Measurements from ENCODE around the gene B9D2. TPM values are rescaled to one million over a fixed set of nuclear protein-coding genes. Genes with fewer than 3 reads are reported as not detected.
A peak's percentile ranks its signal among the peaks of the same experiment; 100 is the strongest.
"Not testable (repeated sequence)": the region's sequence is repeated elsewhere in the genome, so short reads cannot be mapped to it uniquely, and the experiment has no call there.

The B9D2 gene
- total RNA-seq, 2 experiments from 2014 or later: 4.7 to 5.1 TPM

DNA sequence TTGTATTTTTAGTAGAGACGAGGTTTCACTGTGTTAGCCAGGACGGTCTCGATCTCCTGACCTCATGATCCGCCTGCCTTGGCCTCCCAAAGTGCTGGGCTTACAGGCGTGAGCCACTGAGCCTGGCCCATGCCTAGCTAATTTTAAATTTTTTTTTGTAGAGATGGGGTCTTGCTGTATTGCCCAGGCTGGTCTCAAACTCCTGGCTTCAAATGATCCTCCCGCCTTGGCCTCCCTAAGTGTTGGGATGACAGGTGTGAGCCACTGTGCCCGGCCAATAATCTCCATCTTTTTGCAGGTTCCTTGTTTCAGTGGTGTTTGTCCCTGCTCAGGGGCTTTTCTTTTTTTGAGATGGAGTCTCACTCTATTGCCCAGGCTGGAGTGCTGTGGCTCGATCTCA, 17.6 kb upstream of the B9D2 start:
- CTCF ChIA-PET; H3K9me3 Mint-ChIP-seq; H3K4me1 Mint-ChIP-seq (ENCODE audit: low read depth); POLR2A ChIA-PET; DNase-seq; H3K27me3 Mint-ChIP-seq; H3K4me3 Mint-ChIP-seq; H3K36me3 Mint-ChIP-seq; H3K27ac Mint-ChIP-seq; intact Hi-C loops (cut with micrococcal nuclease): not testable (repeated sequence)

DNA sequence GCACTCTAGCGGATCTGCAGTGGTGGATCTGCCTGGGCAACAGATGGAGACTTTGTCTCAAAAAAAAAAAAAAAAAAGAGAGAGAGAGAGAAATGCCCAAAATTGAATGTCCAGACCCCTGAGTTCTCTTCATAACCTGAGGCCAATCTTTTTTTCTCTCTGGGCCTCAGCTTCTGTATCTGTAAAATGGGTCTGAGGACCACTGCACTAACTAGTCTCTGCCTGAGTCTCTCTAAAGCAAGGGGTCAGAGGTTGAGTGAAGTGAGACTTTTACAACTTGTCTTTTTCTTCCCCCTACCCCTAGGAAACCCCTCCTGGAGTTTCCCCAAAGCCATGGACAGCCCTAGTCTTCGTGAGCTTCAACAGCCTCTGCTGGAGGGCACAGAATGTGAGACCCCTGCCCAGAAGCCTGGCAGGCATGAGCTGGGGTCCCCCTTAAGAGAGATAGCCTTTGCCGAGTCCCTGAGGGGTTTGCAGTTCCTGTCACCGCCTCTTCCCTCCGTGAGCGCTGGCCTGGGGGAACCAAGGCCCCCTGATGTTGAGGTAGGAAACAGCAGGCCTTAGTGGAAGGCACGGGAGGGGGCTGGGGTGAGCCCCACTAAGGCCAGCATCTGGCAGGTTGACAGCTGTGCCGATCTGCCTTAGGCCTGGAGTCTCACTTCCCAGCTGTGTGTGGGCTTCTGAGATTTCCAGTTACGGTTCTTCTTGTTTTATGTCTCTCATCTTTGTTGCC, 14.2 kb upstream of the B9D2 start:
- H3K27me3 Mint-ChIP-seq: no peaks in the 10 kb centered on the region
- ChIA-PET CTCF (no interaction called here), POLR2A (no interaction called here)
- intact Hi-C loops (cut with micrococcal nuclease): no loop called here
- no peaks in the 10 kb centered on the region for H3K36me3 Mint-ChIP-seq
- H3K9me3 Mint-ChIP-seq: no peaks in the 10 kb centered on the region
- no peak for DNase-seq
- peaks cover 13% of the 10 kb centered on the region for H3K4me1 Mint-ChIP-seq (ENCODE audit: low read depth)
- H3K4me3 Mint-ChIP-seq: no peak overlapping the region
- no peak overlapping the region for H3K27ac Mint-ChIP-seq

DNA sequence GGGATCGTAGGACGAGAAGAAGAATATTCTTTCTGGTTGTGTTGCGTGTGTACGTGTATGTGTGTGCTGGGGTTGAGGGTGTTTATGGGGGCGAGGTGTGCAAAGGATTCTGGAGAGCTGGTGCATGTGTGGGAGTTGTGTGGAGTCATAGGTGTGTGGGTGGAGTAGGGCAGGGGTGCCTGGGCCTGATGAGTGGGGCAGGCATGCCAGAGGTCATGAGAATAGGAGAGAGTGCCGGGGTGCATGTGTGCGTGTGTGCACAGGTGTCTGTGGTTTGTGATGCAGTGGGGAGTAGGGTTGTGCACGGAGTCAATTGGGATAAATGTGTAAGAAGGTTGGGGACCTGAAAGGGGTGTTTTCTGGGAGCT, 13.0 kb upstream of the B9D2 start:
- Mint-ChIP-seq H3K27ac (no peak overlapping the region), H3K36me3 (no peaks in the 10 kb centered on the region), H3K4me1 (ENCODE audit: low read depth) (peaks cover 13% of the 10 kb centered on the region), H3K9me3 (no peaks in the 10 kb centered on the region), H3K27me3 (no peaks in the 10 kb centered on the region), H3K4me3 (peak overlapping the region; percentile 52)
- ChIA-PET CTCF (no interaction called here), POLR2A (no interaction called here)
- intact Hi-C loops (cut with micrococcal nuclease): no loop called here
- DNase-seq: peak; percentile 37

DNA sequence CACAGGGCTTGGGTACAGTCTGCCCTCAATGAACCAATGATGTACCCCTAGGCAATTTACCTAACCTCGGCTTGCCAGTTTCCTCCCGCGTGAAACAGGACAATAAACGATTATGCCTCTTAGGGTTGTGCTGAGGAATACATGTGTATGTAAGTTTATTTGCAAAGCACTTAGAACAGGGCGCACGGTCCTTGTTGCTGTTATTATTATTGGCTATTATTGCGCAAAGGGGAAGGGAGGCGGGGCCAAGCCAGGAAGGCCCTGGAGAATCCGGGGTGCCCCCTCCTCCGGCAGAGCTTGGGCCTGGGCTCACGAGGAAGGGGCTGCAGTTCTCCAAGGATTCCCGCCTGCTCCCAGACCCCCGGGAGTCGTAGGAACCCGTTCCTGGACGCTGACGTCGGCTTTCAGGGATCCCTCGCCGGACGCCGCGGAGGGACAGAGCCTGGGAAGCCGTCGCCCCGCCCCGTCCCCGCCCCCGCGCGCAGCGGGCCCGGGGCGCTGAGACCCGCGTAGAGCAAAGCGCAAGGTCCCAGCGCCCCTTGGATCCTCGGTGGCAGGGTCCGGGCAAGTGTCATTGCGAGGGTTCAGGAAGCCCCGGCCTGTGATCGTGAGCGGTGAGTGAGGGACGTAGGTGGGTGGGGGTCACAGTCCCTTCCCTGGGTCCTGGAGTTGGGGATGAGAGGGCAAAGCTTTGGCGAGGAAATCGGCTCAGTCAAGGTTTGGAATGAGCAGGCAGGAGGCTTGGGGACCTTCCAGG, 12.5 kb upstream of the B9D2 start, which contains the start of gene TMEM91:
TSS of gene TMEM91 (plus strand) at position 293 of the 757 bp plus-strand sequence. CDS start 1,777 bp downstream, outside the sequence.
- Mint-ChIP-seq H3K4me3 (peak within 1 kb of the TSS; percentile 65), H3K27me3 (no peaks in the 10 kb centered on the region), H3K27ac (no peak within 1 kb of the TSS), H3K9me3 (no peaks in the 10 kb centered on the region), H3K4me1 (ENCODE audit: low read depth) (peaks cover 13% of the 10 kb centered on the region), H3K36me3 (no peaks in the 10 kb centered on the region)
- ChIA-PET CTCF (no interaction called here), POLR2A (no interaction called here)
- intact Hi-C loops (cut with micrococcal nuclease): no loop called here
- no peak for DNase-seq

DNA sequence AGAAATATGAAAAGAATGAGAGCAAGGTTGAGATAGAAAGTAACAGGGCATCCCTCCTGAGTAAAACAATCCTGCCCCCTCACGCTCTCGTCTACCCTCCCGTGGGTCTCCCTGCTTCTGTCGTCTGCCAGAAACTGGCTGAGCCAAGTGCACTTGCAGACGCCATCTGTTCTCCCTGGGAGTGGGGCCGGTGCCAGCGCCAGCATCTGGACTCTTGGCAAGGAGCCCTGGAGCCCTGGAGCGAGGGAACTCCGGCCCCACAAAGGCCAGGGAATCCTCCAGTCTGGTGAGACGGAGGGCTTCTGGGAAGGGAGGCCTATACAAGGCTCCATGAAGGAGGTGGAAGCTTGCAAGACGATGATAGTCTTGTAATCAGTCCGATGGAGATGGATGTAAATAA, 10.0 kb upstream of the B9D2 start:
- ChIA-PET CTCF (no interaction called here), POLR2A (no interaction called here)
- no peaks in the 10 kb centered on the region for H3K27me3 Mint-ChIP-seq
- no peak overlapping the region for H3K27ac Mint-ChIP-seq
- no peak overlapping the region for H3K4me3 Mint-ChIP-seq
- H3K4me1 Mint-ChIP-seq (ENCODE audit: low read depth): peaks cover 13% of the 10 kb centered on the region
- no peaks in the 10 kb centered on the region for H3K9me3 Mint-ChIP-seq
- no peaks in the 10 kb centered on the region for H3K36me3 Mint-ChIP-seq
- intact Hi-C loops (cut with micrococcal nuclease): no loop called here
- no peak for DNase-seq

DNA sequence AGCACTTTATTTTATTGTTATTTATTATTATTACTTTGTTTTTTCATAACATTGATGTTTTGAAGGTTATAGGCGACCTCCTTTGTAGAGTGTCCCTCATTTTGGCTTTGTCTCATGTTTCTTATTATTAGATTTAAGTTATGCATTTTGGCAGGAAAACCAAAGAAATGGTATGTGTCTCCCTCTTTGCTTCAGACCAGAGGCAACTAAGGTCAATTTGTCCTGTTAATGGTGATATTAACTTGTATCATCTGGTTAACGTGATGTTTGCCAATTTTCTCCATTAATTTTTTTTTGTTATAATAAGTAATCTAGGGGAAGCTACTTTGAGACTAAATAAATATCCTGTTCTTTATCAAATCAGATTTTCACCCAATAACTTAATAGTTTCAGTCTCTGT, 8.6 kb upstream of the B9D2 start:
- DNase-seq: no peak
- intact Hi-C loops (cut with micrococcal nuclease): no loop called here
- H3K27me3 Mint-ChIP-seq: no peaks in the 10 kb centered on the region
- H3K27ac Mint-ChIP-seq: no peak overlapping the region
- CTCF ChIA-PET: interaction anchor here (0.6 to 0.9 kb wide), 2 partner anchors 20 to 504 kb away, joined by 3 to 4 read pairs; no protein-coding TSS in a partner anchor
- no peaks in the 10 kb centered on the region for H3K36me3 Mint-ChIP-seq
- no peaks in the 10 kb centered on the region for H3K9me3 Mint-ChIP-seq
- peaks cover 13% of the 10 kb centered on the region for H3K4me1 Mint-ChIP-seq (ENCODE audit: low read depth)
- POLR2A ChIA-PET: no interaction called here
- no peak overlapping the region for H3K4me3 Mint-ChIP-seq

DNA sequence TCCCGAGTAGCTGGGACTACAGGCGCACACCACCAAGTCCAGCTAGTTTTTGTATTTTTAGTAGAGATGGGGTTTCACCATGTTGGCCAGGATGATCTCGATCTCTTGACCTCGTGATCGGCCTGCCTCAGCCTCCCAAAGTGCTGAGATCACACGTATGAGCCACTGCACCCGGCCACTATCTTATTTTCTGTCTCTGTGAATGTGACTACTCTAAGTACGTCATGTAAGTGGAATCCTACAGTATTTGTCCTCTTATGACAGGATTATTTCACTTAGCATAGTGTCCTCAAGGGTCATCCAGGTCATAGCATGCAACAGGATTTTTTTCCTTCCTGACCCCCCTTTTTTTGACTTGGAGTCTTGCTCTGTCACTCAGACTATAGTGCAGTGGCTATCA, 7.6 kb upstream of the B9D2 start:
- POLR2A ChIA-PET: no interaction called here
- DNase-seq: no peak
- no peaks in the 10 kb centered on the region for H3K36me3 Mint-ChIP-seq
- H3K27ac Mint-ChIP-seq: no peak overlapping the region
- intact Hi-C loops (cut with micrococcal nuclease): no loop called here
- no peaks in the 10 kb centered on the region for H3K9me3 Mint-ChIP-seq
- CTCF ChIA-PET: no interaction called here
- H3K4me1 Mint-ChIP-seq (ENCODE audit: low read depth): peaks cover 4% of the 10 kb centered on the region
- H3K27me3 Mint-ChIP-seq: no peaks in the 10 kb centered on the region
- no peak overlapping the region for H3K4me3 Mint-ChIP-seq

DNA sequence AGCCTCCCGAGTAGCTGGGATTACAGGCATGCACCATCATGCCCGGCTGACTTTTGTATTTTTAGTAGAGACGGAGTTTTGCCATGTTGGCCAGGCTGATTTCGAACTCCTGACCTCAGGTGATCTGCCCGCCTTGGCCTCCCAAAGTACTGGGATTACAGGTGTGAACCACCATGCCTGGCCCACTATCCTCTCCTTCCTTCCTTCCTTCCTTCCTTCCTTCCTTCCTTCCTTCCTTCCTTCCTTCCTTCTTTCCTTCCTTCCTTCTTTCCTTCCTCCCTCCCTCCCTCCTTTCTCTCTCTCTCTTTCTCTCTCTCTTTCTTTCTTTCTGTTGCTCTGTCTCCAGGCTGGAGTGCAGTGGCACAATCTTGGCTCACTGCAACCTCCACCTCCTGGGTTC, 7.2 kb upstream of the B9D2 start:
- H3K9me3 Mint-ChIP-seq; CTCF ChIA-PET; H3K4me1 Mint-ChIP-seq (ENCODE audit: low read depth); intact Hi-C loops (cut with micrococcal nuclease); H3K36me3 Mint-ChIP-seq; POLR2A ChIA-PET; H3K27me3 Mint-ChIP-seq; DNase-seq; H3K4me3 Mint-ChIP-seq; H3K27ac Mint-ChIP-seq: not testable (repeated sequence)

DNA sequence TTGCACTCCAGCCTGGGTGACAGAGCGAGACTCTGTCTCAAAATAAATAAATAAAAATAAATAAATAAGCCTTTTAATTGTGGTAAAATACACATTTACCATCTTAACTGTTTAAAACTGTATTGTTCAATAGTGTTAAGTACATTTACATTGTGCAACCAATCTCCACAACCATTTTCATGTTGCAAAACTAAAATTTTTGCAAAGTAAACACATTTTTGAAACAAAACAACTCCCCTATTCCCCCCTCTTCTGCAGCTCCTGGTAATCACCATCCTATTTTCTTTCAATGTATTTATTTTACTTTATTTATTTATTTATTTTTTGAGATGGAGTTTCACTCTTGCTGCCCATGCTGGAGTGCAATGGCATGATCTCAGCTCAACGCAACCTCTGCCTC, 5.8 kb upstream of the B9D2 start:
- H3K27ac Mint-ChIP-seq: no peak overlapping the region
- no peaks in the 10 kb centered on the region for H3K36me3 Mint-ChIP-seq
- CTCF ChIA-PET: interaction anchor here (1.3 kb wide), 1 partner anchor 18 kb away, joined by 3 read pairs; no protein-coding TSS in a partner anchor
- H3K27me3 Mint-ChIP-seq: no peaks in the 10 kb centered on the region
- peaks cover 3% of the 10 kb centered on the region for H3K4me1 Mint-ChIP-seq (ENCODE audit: low read depth)
- intact Hi-C loops (cut with micrococcal nuclease): no loop called here
- no peak for DNase-seq
- no peaks in the 10 kb centered on the region for H3K9me3 Mint-ChIP-seq
- POLR2A ChIA-PET: no interaction called here
- H3K4me3 Mint-ChIP-seq: no peak overlapping the region

DNA sequence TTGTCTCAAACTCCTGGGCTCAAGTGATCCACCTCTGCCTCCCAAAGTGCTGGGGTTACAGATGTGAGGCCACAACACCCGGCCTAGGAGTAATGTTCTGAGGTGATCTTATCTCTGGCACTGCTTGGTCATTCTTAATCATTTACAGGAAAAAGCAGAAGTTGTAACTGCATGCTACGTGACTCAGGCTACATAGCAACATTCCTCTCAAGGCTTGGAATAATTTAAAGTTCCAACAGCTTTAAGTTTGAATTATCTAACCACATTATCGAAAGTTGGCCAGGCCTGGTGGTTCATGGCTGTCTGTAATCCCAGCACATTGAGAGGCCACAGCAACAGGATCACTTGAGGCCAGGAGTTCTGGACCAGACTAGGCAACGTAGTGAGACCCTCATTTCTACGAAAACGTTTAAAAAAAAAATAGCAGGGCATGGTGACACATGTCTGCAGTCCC, 3.9 kb upstream of the B9D2 start:
- Mint-ChIP-seq H3K9me3 (no peaks in the 10 kb centered on the region), H3K4me1 (ENCODE audit: low read depth) (peaks cover 9% of the 10 kb centered on the region), H3K36me3 (no peaks in the 10 kb centered on the region), H3K27me3 (no peaks in the 10 kb centered on the region), H3K4me3 (no peak overlapping the region), H3K27ac (no peak overlapping the region)
- ChIA-PET POLR2A (no interaction called here), CTCF (no interaction called here)
- no peak for DNase-seq
- intact Hi-C loops (cut with micrococcal nuclease): no loop called here

DNA sequence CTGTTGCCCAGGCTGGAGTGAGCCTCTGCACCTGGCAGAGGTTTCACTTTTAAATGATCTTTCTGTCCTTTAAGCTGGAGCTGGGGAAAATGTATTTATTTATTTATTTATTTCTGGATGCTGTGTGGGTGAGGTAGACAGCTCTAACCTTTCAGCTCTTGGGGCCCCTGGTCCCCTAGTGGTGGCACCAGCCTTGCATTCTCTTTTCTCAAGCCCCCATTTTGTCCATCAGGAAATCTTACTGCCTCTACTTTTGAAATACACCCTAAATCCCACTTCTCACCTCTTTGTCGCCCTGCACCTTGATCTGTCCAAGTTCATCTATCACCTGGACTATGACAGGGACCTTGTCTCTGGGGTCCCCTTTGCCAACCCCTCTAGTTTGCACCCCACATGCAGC, 2.1 kb upstream of the B9D2 start:
- peaks cover 15% of the 10 kb centered on the region for H3K4me1 Mint-ChIP-seq (ENCODE audit: low read depth)
- no peaks in the 10 kb centered on the region for H3K27me3 Mint-ChIP-seq
- intact Hi-C loops (cut with micrococcal nuclease): no loop called here
- no peaks in the 10 kb centered on the region for H3K36me3 Mint-ChIP-seq
- no peaks in the 10 kb centered on the region for H3K9me3 Mint-ChIP-seq
- DNase-seq: peak; percentile 29
- ChIA-PET CTCF (interaction anchor here (0.8 to 4.7 kb wide), 3 partner anchors 12 to 83 kb away, joined by 3 to 69 read pairs (median 3); partner anchors contain the start of gene TGFB1), POLR2A (interaction anchor here (0.6 kb wide), 1 partner anchor 44 kb away, joined by 3 read pairs; no protein-coding TSS in a partner anchor)
- H3K4me3 Mint-ChIP-seq: no peak overlapping the region
- H3K27ac Mint-ChIP-seq: no peak overlapping the region

DNA sequence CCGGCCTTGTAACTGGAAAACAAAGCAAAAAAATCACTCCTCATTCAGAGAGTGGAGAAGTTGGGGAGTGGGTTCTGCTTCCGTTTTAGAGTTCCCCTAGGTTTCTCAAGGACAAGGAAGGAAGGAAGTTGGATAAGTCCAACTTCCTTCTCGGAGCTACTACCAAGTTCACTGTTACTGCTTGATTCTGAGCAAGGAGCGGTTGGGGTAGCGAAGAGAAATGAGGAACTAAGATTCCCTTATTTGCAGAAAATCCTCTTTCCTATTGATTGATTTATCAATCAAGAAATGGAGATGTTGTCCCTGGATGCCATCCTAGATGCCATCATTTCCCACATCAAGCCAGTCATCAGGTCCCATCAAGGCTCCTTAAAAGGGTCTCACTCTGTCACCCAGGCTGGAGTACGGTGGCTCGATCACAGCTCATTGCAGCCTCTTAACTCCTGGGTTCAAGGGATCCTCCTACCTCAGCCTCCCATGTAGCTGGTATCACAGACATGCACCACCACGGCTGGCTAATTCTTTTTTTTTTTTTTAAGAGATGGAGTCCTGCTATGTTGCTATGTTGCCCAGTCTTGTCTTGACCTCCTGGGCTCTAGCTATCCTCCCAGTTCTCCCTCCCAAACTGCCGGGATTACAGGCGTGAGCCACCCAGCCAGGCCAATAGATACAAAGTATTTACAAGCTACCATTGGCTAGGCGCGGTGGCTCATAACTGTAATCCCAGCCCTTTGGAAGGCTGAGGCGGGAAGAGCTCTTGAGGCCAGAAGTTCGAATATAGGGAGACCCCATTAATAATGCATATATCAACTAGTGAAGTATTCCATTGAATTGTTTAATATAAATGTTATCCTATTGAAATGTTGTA, 809 bp upstream of the B9D2 start:
- peak overlapping the region; percentile 92 for H3K27ac Mint-ChIP-seq
- H3K9me3 Mint-ChIP-seq: no peaks in the 10 kb centered on the region
- H3K36me3 Mint-ChIP-seq: no peaks in the 10 kb centered on the region
- no peaks in the 10 kb centered on the region for H3K27me3 Mint-ChIP-seq
- no peak for DNase-seq
- CTCF ChIA-PET: interaction anchor here (0.6 to 4.7 kb wide), 11 partner anchors 11 to 495 kb away, joined by 3 to 69 read pairs (median 3); partner anchors contain the start of genes DMAC2, RPS19 and TGFB1
- peak overlapping the region; percentile 91 for H3K4me3 Mint-ChIP-seq
- H3K4me1 Mint-ChIP-seq (ENCODE audit: low read depth): peaks cover 15% of the 10 kb centered on the region
- POLR2A ChIA-PET: interaction anchor here (0.6 to 1.9 kb wide), 8 partner anchors 9 to 168 kb away, joined by 3 to 21 read pairs (median 6); partner anchors contain the start of genes DMAC2 and HNRNPUL1
- intact Hi-C loops (cut with micrococcal nuclease): loop anchor here (1.0 to 5.0 kb wide), 4 partner anchors 33 to 1017 kb away; partner anchors contain the start of genes BCKDHA, C19orf47, EXOSC5 and PLD3

All from activated CD4-positive, alpha-beta memory T cell treated with anti-CD3 and anti-CD28 coated beads for 36 hours (primary cell).